ENCODE data around the gene UMPS. TPM values are rescaled to one million over a fixed set of nuclear protein-coding genes. Genes with fewer than 3 reads are reported as not detected.
A peak's percentile ranks its signal among the peaks of the same experiment; 100 is the strongest.
"Not testable (repeated sequence)": the region's sequence is repeated elsewhere in the genome, so short reads cannot be mapped to it uniquely, and the experiment has no call there.

UMPS gene
- total RNA-seq, 1 donor from 2014 or later, result 38.3 TPM

DNA sequence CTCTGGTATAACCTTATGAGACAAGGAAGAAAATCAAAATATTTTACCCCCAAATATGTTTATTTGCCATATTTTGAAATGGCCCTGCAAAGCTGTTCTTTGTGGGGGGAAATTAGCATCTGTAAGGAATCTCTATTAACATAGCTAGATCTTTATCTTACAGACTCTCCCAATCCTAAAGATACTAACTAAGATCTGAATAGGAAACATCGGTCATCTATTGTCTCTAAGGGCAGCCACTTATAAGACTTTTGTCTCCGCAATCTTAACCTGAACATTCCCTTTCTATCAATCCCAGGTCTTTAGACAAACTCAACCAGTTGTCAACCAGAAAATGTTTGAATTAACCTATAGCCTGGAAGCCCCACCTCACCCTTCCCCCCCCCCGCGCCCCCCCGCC lies 21.2 kb downstream of the UMPS start:
- Histone ChIP-seq H3K27ac (ENCODE audit: low read depth, low read length) (no peak overlapping the region), H3K4me2 (ENCODE audit: low read length) (no peak overlapping the region), H4K20me1 (ENCODE audit: insufficient read depth, low read length) (peaks cover 4% of the 10 kb centered on the region), H3K9ac (ENCODE audit: low read length) (no peak overlapping the region), H2AFZ (ENCODE audit: low read depth, low read length) (no peak overlapping the region), H3K4me1 (ENCODE audit: insufficient read depth, low read length) (no peaks in the 10 kb centered on the region), H3K9me3 (ENCODE audit: insufficient read depth, low read depth, low read length) (no peaks in the 10 kb centered on the region), H3K79me2 (ENCODE audit: insufficient read depth, low read length) (no peaks in the 10 kb centered on the region), H3K4me3 (ENCODE audit: insufficient read depth, low read depth, low read length) (no peak overlapping the region), H3K36me3 (ENCODE audit: insufficient read depth, low read length) (peaks cover 5% of the 10 kb centered on the region), H3K27me3 (ENCODE audit: insufficient read depth, low read length) (no peaks in the 10 kb centered on the region)
- no peak overlapping the region for H3K27ac Mint-ChIP-seq (ENCODE audit: unreplicated experiment)
- peaks cover 2% of the 10 kb centered on the region for H3K4me1 Mint-ChIP-seq (ENCODE audit: low read depth, unreplicated experiment)
- FAIRE-seq, result no peak
- TF ChIP-seq, protein P1, sequence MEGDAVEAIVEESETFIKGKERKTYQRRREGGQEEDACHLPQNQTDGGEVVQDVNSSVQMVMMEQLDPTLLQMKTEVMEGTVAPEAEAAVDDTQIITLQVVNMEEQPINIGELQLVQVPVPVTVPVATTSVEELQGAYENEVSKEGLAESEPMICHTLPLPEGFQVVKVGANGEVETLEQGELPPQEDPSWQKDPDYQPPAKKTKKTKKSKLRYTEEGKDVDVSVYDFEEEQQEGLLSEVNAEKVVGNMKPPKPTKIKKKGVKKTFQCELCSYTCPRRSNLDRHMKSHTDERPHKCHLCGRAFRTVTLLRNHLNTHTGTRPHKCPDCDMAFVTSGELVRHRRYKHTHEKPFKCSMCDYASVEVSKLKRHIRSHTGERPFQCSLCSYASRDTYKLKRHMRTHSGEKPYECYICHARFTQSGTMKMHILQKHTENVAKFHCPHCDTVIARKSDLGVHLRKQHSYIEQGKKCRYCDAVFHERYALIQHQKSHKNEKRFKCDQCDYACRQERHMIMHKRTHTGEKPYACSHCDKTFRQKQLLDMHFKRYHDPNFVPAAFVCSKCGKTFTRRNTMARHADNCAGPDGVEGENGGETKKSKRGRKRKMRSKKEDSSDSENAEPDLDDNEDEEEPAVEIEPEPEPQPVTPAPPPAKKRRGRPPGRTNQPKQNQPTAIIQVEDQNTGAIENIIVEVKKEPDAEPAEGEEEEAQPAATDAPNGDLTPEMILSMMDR (IDR thresholded peaks at IDR 0.05; ENCODE audit: insufficient read depth, low read depth, low read length), result no peak
- TF ChIP-seq EZH2 (IDR thresholded peaks at IDR 0.05; ENCODE audit: insufficient read depth, low read length), result no peak
- H3K27me3 Mint-ChIP-seq (ENCODE audit: low read depth, unreplicated experiment), result peaks cover 3% of the 10 kb centered on the region
- H3K4me3 Mint-ChIP-seq (ENCODE audit: unreplicated experiment), result no peak overlapping the region
- H3K9me3 Mint-ChIP-seq (ENCODE audit: unreplicated experiment), result no peaks in the 10 kb centered on the region
- DNase-seq (ENCODE audit: low read depth), result no peak
- H3K36me3 Mint-ChIP-seq (ENCODE audit: low read depth, unreplicated experiment), result peaks cover 4% of the 10 kb centered on the region

DNA sequence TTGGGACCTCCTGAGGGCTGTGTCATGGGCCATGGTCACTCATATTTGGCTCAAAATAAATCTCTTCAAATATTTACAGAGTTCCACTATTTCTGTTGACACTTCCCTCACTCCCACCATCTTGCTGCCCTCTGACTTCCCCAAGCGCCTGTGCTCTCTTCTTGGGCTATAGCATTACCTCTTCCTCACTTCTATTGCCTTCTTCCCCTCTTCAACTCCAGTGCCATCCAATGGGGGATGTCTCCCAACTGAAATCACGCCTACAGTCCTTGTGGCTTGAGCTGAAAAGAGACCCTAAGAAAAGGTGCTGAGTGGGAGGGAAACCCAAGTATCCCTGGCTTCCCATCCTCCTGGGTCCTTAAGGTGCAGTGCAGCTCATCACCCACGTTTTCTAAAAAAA lies 21.8 kb downstream of the UMPS start:
- no peaks in the 10 kb centered on the region for H3K9me3 Mint-ChIP-seq (ENCODE audit: unreplicated experiment)
- no peak overlapping the region for H3K4me2 ChIP-seq (ENCODE audit: low read length)
- H3K9me3 ChIP-seq (ENCODE audit: insufficient read depth, low read depth, low read length), result no peaks in the 10 kb centered on the region
- no peak overlapping the region for H3K27ac Mint-ChIP-seq (ENCODE audit: unreplicated experiment)
- no peak for TF ChIP-seq EZH2 (IDR thresholded peaks at IDR 0.05; ENCODE audit: insufficient read depth, low read length)
- TF ChIP-seq, protein P1 (IDR thresholded peaks at IDR 0.05; ENCODE audit: insufficient read depth, low read depth, low read length), result no peak
- H3K36me3 ChIP-seq (ENCODE audit: insufficient read depth, low read length), result peaks cover 5% of the 10 kb centered on the region
- peaks cover 4% of the 10 kb centered on the region for H3K36me3 Mint-ChIP-seq (ENCODE audit: low read depth, unreplicated experiment)
- no peaks in the 10 kb centered on the region for H3K79me2 ChIP-seq (ENCODE audit: insufficient read depth, low read length)
- H3K4me3 Mint-ChIP-seq (ENCODE audit: unreplicated experiment), result no peak overlapping the region
- no peaks in the 10 kb centered on the region for H4K20me1 ChIP-seq (ENCODE audit: insufficient read depth, low read length)
- no peaks in the 10 kb centered on the region for H3K4me1 ChIP-seq (ENCODE audit: insufficient read depth, low read length)
- H2AFZ ChIP-seq (ENCODE audit: low read depth, low read length), result no peak overlapping the region
- no peak overlapping the region for H3K9ac ChIP-seq (ENCODE audit: low read length)
- peaks cover 4% of the 10 kb centered on the region for H3K27me3 Mint-ChIP-seq (ENCODE audit: low read depth, unreplicated experiment)
- DNase-seq (ENCODE audit: low read depth), result no peak
- no peak for FAIRE-seq
- no peaks in the 10 kb centered on the region for H3K4me1 Mint-ChIP-seq (ENCODE audit: low read depth, unreplicated experiment)
- no peak overlapping the region for H3K27ac ChIP-seq (ENCODE audit: low read depth, low read length)
- H3K4me3 ChIP-seq (ENCODE audit: insufficient read depth, low read depth, low read length), result no peak overlapping the region
- no peaks in the 10 kb centered on the region for H3K27me3 ChIP-seq (ENCODE audit: insufficient read depth, low read length)

DNA sequence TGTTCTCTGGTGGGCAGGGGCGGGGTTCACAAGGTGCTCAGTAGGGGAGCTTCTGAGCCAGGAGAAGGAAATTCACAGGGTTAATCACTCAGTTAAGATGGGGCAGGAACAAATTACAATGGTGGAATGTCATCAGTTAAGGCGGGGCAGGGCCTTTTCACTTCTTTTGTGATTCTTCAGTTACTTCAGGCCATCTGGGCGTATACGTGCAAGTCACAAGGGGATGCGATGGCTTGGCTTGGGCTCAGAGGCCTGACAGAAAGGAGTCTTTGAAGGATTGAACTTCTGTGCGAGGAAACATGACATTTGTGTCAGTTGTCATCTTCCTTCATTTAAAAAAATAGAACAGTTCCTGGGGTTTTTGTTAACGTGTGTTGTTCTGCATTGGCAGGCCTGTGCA lies 27.7 kb downstream of the UMPS start:
- not testable (repeated sequence) for H3K27me3 Mint-ChIP-seq (ENCODE audit: low read depth, unreplicated experiment); H3K4me1 ChIP-seq (ENCODE audit: insufficient read depth, low read length); H3K4me3 ChIP-seq (ENCODE audit: insufficient read depth, low read depth, low read length); H3K36me3 ChIP-seq (ENCODE audit: insufficient read depth, low read length); DNase-seq (ENCODE audit: low read depth); H4K20me1 ChIP-seq (ENCODE audit: insufficient read depth, low read length); H3K4me2 ChIP-seq (ENCODE audit: low read length); H3K79me2 ChIP-seq (ENCODE audit: insufficient read depth, low read length); FAIRE-seq; H3K9me3 Mint-ChIP-seq (ENCODE audit: unreplicated experiment); H3K9me3 ChIP-seq (ENCODE audit: insufficient read depth, low read depth, low read length); H3K27ac ChIP-seq (ENCODE audit: low read depth, low read length); H3K4me3 Mint-ChIP-seq (ENCODE audit: unreplicated experiment); H2AFZ ChIP-seq (ENCODE audit: low read depth, low read length); H3K27me3 ChIP-seq (ENCODE audit: insufficient read depth, low read length); H3K9ac ChIP-seq (ENCODE audit: low read length)
- Mint-ChIP-seq H3K4me1 (ENCODE audit: low read depth, unreplicated experiment) (peaks cover 25% of the 10 kb centered on the region), H3K36me3 (ENCODE audit: low read depth, unreplicated experiment) (peaks cover 14% of the 10 kb centered on the region), H3K27ac (ENCODE audit: unreplicated experiment) (peak overlapping the region; percentile 2)
